HG03135 (cell line): ENCODE results near the gene PAX5.
"Not testable (repeated sequence)": the region's sequence is repeated elsewhere in the genome, so short reads cannot be mapped to it uniquely, and the experiment has no call there.

Experiments used
- ATAC-seq: cut with Tn5 transposase; IDR thresholded peaks from one replicate; pipeline ENCODE4 v1.9.1; 2021; ENCODE audit warnings: mild to moderate bottlenecking, moderate library complexity; ENCODE audit not compliant: unreplicated experiment

The PAX5 gene

GRCh38 chr9:36888551-36888950, 145.5 kb downstream of the PAX5 start:
- ATAC-seq, result no peak

DNA sequence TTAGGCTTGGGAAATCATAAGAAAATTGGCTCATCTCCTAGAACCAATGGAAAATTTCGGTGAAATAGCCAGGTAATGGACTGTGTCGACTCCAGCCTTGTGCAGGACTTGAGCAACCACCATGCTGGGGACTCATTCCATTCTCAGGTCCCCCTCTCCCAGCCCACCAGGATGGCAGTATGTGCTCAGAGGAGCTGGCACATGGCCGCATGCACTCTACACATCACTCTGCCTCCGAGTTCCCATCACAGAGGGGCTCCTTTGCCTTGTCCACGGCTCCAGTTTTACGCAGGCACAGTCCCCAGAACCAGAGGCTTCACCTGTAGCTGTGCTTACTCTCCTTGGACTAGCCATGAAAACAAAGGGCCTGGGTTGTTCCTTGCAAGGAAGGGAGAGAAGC, 149.3 kb downstream of the PAX5 start:
- no peak for ATAC-seq

DNA sequence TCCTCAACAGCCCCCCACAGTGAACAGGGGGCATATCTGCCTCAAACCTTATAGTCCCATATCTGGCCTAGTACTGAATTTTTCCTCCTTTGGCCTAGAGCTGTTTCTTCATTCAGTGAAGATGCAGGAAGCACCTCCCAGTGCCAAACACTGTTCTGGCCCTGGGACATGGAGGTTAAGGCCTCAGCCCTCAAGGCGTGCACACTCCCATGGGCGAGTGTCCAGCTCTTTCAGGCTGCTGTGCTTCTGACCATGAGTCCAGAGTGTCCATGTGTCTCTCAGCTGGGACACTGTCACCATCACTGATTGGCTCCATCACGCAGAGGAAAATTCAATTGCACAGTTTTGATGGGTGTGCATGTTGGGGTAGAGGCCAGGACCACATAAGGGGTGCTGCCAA, 151.5 kb downstream of the PAX5 start:
- ATAC-seq, result no peak

GRCh38 chr9:36881743-36882441, 152.2 kb downstream of the PAX5 start:
- ATAC-seq, result no peak

GRCh38 chr9:36881316-36881715, 152.8 kb downstream of the PAX5 start:
- no peak for ATAC-seq

GRCh38 chr9:36880075-36880474, 154.0 kb downstream of the PAX5 start:
- no peak for ATAC-seq

GRCh38 chr9:36878986-36879982, 154.8 kb downstream of the PAX5 start:
- peak; percentile 49 for ATAC-seq

- ATAC-seq, result no peak
These were observed 156.8 kb downstream of the PAX5 start for GRCh38 chr9:36877239-36877638.

- ATAC-seq, result no peak
These were observed 158.0 kb downstream of the PAX5 start for GRCh38 chr9:36876056-36876455.

GRCh38 chr9:36874921-36875320, 159.1 kb downstream of the PAX5 start:
- no peak for ATAC-seq

- no peak for ATAC-seq
These were observed 159.8 kb downstream of the PAX5 start for GRCh38 chr9:36874261-36874660.

GRCh38 chr9:36873247-36873875, 160.7 kb downstream of the PAX5 start:
- peak; percentile 68 for ATAC-seq

- no peak for ATAC-seq
These were observed 161.4 kb downstream of the PAX5 start for GRCh38 chr9:36872641-36873040.

DNA sequence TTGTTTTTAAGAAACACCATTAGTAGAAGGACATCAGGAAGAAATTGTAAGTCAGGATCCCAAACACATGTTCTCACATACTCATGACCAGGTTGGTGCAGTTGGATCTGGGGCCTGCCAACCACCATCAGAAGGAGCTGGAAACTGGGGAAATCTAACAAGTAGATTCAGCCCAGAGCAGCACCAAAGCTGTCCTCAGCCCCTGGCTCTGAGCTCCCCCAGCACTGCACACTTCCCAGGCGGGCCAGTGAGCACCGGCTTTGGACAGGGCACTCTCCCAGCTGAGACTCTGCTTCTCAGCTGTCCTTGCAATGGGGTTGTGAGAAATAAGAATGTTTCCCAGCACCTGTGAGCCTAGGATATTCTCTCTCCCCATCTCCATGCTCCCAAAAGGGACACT, 162.5 kb downstream of the PAX5 start:
- ATAC-seq, result no peak

GRCh38 chr9:36870960-36871359, 163.1 kb downstream of the PAX5 start:
- no peak for ATAC-seq

DNA sequence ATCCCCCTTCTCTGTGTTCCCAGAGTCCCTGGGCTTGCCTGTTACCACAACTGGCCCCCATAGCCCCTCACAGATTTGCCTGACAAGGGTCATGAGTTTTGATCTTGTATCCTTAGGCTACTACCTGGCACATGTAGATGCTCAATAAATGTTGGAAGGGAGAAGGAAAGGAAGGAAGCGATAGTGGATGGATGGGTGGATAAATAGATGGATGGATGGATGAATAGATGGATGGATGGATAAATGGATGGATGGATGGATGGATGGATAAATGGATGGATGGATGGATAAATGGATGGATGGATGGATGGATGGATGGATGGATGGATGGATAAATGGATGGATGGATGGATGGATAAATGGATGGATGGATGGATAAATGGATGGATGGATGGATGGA, 164.5 kb downstream of the PAX5 start:
- not testable (repeated sequence) for ATAC-seq

DNA sequence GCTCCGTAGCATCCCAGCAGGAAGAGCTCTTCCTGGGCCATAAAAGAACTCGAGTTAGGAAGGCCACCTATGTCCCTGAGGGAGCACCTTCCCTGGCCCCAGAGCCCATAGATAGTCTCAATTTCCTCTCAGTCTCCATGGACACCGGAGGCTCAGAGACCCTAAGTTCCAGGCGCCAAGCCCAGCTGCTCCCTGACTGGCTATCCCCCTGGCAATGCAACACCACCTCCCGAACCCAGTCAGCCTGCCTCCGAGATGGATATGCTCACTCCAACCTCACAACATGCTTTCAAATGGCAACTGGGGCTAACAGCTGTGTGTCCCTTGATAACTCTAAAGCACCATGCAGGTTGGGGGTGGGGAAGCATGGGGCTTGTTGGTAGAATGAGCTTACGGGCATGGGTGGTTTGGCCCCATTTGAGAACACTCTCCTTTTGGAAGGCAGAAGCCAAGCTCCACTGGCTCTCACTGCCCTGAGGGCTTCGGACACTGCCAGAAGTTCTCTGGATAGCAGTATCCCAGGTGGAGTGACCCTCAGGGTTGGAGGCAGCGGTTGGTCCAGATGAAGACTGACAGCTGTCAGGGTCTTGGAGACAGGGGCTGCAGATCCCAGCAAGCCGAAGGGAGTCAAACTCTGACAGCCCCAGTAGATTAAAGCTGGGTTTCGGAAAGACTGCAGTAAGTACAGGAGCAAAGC, 165.3 kb downstream of the PAX5 start:
- no peak for ATAC-seq

- ATAC-seq, result no peak
These were observed 166.2 kb downstream of the PAX5 start for GRCh38 chr9:36867672-36868471.

- no peak for ATAC-seq
These were observed 166.8 kb downstream of the PAX5 start for GRCh38 chr9:36867241-36867640.

DNA sequence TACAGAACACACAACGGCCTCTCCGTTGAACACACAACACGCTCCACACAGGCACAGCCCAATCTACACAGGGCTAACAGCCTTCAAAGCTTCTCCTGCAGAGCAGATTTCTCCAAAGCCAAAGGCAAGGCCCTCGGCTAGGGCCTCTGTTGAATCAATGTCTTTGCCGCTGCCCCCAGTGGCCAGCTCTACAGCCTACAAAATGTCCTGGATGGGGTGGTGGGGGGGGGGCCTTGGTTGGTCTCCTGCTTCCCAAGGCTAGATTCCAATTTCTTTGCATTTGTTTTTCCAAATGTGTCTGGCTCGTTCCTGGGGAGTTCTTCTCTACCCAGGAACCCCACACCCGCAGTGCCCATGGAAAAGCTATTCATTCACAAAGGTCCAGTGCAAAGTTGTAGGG, 167.2 kb downstream of the PAX5 start:
- no peak for ATAC-seq
